BJ (cell line): ENCODE results near the gene SLC24A5. TPM values are rescaled to one million over a fixed set of nuclear protein-coding genes. Genes with fewer than 3 reads are reported as not detected.

Source experiments
- CTCF ChIA-PET: fragments of 350-600 bp; formaldehyde crosslinking; extraction: SDS; loops from one replicate; lab custom pipeline; 2021; ENCODE audit warnings: antibody characterized with exemption, inconsistent platforms; lab: Yijun Ruan, JAX
- POLR2A ChIA-PET: fragments of 300-600 bp; sonication (Branson Sonifier 250); formaldehyde crosslinking; extraction: SDS; loops from one replicate; lab custom pipeline; 2021; ENCODE audit warnings: antibody characterized with exemption; lab: Charles Lee
- DNase-seq: peaks from one replicate; pipeline ENCODE4 v3.0.0-alpha.2; 2011; ENCODE audit warnings: low read depth
- H3K27me3 ChIP-seq: 2 replicates; pipeline ENCODE4 v1.6.0; 2011; ENCODE audit warnings: low read length; ENCODE audit not compliant: control insufficient read depth, insufficient read depth
- H3K36me3 ChIP-seq: 2 replicates; pipeline ENCODE4 v1.5.1; 2011; ENCODE audit warnings: low read length; ENCODE audit not compliant: control insufficient read depth, insufficient read depth
- H3K4me3 ChIP-seq: 2 replicates; pipeline ENCODE4 v1.5.1; 2011; ENCODE audit warnings: low read depth, mild to moderate bottlenecking, control low read depth, low read length
- CTCF ChIP-seq: IDR thresholded peaks from 2 replicates; pipeline ENCODE4 v1.5.1; 2011; ENCODE audit warnings: low read depth, mild to moderate bottlenecking, control low read depth, inconsistent platforms, low read length, moderate library complexity; ENCODE audit not compliant: insufficient read depth
- polyA plus RNA-seq: library from polyadenylated mRNA; depleted of rRNA; stranded (reverse); fragments of >200 nt; gene quantifications from 2 replicates; pipeline ENCODE4 v1.2.3, GENCODE V29; 2011

SLC24A5 gene
- polyA plus RNA-seq, 1 experiment, result not detected

GRCh38 chr15:48084759-48085590 lies 35.8 kb upstream of the SLC24A5 start:
- POLR2A ChIA-PET, result no interaction called here
- DNase-seq, result no peak
- Histone ChIP-seq H3K36me3 (no peaks in the 10 kb centered on the region), H3K4me3 (no peak overlapping the region), H3K27me3 (peaks cover 2% of the 10 kb centered on the region)
- peak; percentile 41 for TF ChIP-seq CTCF
- CTCF ChIA-PET, result interaction anchor here (0.7 to 0.9 kb wide), 3 partner anchors 31 to 889 kb away, joined by 3 to 7 read pairs (median 3); no protein-coding TSS in a partner anchor

- Histone ChIP-seq H3K4me3 (no peak overlapping the region), H3K36me3 (no peaks in the 10 kb centered on the region), H3K27me3 (peaks cover 2% of the 10 kb centered on the region)
- TF ChIP-seq CTCF, result no peak
- ChIA-PET POLR2A (no interaction called here), CTCF (interaction anchor here (0.7 to 0.9 kb wide), 2 partner anchors 49 to 890 kb away, joined by 3 to 7 read pairs; no protein-coding TSS in a partner anchor)
- no peak for DNase-seq
Measured at GRCh38 chr15:48085591-48085930, 35.2 kb upstream of the SLC24A5 start.

GRCh38 chr15:48086133-48086532 lies 34.7 kb upstream of the SLC24A5 start:
- DNase-seq, result no peak
- CTCF ChIA-PET, result no interaction called here
- Histone ChIP-seq H3K27me3 (peaks cover 2% of the 10 kb centered on the region), H3K36me3 (no peaks in the 10 kb centered on the region), H3K4me3 (no peak overlapping the region)
- TF ChIP-seq CTCF, result no peak
- POLR2A ChIA-PET, result interaction anchor here (0.6 kb wide), 1 partner anchor 105 kb away, joined by 3 read pairs; no protein-coding TSS in a partner anchor

GRCh38 chr15:48086576-48086975 lies 34.2 kb upstream of the SLC24A5 start:
- DNase-seq, result no peak
- H3K36me3 ChIP-seq, result no peaks in the 10 kb centered on the region
- no peak for TF ChIP-seq CTCF
- H3K4me3 ChIP-seq, result no peak overlapping the region
- POLR2A ChIA-PET, result interaction anchor here (0.6 kb wide), 1 partner anchor 104 kb away, joined by 3 read pairs; no protein-coding TSS in a partner anchor
- CTCF ChIA-PET, result no interaction called here
- peaks cover 2% of the 10 kb centered on the region for H3K27me3 ChIP-seq

GRCh38 chr15:48087844-48088243 lies 32.9 kb upstream of the SLC24A5 start:
- POLR2A ChIA-PET, result no interaction called here
- CTCF ChIA-PET, result interaction anchor here (1.3 kb wide), 1 partner anchor 25 kb away, joined by 4 read pairs; no protein-coding TSS in a partner anchor
- no peak for TF ChIP-seq CTCF

More at GRCh38 chr15:48087844-48088243, 32.9 kb upstream of the SLC24A5 start:
- no peaks in the 10 kb centered on the region for H3K36me3 ChIP-seq
- H3K4me3 ChIP-seq, result no peak overlapping the region
- DNase-seq, result no peak
- peaks cover 2% of the 10 kb centered on the region for H3K27me3 ChIP-seq
